CD1c-positive myeloid dendritic cell (primary cell): ENCODE measurements around the gene DGKQ.

Source experiments
- DNase-seq: peaks from one replicate; pipeline ENCODE4 v3.0.0-alpha.2; 2016; ENCODE audit errors: extremely low spot score

The DGKQ gene

DNA sequence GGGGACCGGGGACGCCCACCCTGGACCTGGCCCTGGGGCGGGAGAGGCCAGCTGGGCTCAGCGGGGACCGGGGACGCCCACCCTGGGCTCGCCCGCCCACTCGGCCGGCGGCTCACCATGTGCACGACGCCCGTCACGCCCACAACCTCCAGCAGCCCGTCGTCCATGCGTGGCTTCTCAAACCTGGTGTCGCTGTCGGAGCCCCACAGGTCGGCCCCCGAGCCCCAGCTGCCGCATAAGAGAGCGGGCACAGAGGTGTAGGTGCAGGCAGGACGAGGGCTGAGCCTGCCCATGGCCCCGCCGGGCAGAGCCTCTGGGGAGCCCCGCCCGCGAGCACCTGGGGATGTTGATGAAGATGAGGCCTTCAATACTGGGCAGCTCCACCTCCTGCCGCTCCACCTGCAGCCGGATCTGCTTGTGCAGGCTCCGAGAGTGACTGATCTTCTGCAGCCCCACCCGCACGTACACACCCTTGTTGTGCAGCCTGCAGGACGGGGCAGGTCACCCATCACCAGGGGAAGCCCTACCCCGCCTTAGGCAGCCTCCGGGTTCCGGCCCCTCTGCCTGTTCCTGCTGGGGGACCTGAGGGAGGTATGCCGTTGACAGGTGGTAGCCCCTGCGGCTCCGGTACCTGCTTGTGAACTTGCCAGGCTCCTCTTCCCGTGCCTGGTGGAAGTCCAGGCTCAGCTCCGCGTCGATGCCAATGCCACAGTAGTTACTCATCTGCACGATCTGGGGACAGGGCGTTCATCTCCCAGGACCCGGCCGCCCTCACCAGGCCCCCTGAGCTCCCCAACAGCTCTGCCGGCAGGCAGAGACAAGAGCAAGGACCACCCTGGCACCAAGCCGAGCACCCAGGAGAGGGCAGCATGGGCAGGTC lies 11.8 kb downstream of the DGKQ start:
- no peak for DNase-seq

DNA sequence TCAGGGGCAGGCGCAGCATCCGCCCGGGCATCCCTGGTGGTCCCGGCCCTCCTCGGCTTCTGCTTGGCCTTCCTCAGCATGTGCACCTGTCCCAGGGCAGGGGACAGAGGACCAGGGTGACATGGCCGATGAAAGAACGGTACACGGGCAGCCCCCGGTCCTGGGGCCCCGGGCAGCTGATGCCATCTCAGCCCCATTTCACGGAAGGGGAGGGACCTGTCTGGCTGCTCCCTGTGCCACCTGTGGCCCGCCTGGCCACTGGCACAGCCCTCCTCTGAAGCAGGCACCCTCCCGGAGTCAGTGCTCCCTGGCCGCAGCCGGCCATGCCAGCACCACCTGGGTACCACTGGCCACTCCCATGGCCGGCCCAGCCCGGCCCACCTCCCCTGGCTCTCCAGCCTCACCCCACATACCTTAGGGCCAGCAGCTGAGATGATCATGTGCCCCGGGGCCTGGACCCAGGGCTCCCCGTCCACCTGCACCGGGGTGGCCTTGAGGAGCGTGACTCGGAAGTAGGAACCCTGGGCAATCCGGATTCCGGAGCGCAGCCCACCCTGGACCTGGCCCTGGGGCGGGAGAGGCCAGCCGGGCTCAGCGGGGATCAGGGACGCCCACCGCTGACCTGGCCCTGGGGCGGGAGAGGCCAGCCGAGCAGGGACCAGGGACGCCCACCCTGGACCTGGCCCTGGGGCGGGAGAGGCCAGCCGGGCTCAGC lies 12.6 kb downstream of the DGKQ start:
- no peak for DNase-seq

DNA sequence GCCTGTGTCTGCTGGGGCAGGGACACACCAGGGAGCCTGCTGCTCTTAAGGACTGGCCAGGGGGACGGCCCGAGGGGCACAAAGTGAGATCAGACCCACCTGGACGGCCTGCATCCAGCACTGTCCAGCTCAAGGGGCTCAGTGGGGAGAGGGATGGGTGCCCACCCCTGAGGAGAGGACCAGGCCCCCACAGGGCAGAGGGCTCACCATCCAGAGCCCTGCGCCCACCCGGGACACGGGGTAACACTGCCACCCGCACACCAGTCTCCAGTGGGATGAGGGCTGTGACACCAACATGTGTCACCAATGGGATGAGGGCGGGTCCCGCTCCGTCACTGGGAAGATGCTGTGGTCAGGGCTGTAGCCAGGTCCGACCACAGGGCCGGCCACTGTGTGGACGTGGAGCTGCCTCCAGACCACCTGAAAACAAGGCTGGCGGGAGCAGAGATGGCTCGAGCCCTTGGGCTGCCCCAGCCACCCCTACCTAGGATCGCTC lies 13.2 kb downstream of the DGKQ start:
- DNase-seq, result no peak

DNA sequence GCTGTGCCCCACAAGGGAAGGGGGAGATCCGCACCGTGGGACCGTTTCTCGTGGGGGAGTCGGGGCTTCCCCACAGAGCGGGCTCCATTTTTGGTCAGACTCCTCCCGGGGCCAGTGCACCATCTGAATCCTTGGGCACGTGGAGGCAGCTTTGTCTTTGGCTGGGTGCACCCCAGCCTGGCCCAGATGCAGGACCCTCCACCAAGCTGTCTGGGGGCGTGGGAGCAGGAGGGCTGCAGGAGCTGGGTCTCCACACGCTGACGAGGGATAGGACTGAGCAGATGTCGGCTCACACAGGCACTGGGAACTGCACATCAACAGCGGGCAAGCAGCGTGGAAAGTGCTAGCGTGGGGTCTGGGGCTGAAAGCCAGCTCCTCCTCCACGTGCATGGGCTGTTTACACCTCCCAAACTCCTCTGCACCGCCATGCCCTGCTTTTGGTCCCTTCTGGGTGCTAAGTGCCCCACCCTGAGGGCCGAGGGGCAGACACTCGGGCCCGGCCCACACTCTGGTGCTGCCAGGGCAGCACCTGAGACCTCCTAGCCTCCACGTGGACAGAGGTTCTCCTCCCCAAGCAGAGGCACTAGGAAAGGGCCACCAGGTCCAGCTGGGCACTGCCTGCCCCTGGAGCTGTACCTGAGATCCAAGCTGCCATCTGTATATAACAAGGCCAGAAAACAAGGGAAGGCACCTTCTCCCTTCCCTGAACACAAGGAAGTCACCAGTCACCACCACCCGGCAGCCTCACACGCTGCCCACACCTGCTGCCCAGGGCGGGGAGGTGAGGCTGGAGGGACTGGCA lies 13.8 kb downstream of the DGKQ start:
- DNase-seq, result no peak

DNA sequence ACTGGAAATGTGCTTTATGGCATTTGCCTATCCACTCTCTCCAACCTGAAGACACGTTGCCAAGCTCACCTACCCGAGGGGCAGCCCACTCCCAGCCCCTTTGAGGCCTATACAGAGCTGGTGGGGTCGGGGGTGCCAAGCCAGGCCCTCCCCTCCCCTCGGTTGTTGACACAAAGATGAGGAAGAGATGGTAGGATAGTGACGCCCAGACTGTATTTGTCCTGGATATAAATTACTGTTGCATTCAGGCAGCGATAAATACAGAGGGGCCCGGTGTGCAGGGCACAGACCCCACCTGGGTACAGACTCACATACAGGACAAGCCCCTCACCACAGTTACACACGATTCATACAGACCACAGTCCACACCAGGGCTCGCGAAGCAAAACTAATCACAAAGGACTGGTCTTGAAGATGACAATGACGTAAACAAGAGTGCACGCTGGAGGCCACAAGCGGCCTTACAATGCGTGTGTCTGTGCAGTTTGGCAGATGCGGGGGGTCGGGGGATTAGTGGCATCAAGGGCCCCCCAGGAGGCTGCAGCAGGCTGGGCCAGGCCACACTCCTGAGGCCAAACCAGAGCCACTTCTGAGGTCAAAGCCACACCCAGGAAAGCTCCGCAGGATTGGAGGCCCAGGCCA lies 14.6 kb downstream of the DGKQ start:
- DNase-seq, result no peak

DNA sequence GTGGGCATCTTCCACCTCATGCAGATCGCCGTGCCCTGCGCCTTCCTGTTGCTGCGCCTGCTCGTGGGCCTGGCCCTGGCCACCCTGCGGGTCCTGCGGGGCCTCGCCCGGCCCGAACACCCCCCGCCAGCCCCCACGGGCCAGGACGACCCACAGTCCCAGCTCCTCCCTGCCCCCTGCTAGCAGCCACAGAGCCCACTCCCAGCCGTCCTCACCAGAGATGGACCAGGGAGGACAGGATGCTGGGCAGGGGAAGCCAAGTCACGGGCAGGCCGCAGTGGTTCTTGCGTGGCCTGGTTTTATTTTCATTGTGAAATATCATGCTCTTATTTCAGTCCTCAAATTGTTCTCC lies 15.1 kb downstream of the DGKQ start:
- no peak for DNase-seq

DNA sequence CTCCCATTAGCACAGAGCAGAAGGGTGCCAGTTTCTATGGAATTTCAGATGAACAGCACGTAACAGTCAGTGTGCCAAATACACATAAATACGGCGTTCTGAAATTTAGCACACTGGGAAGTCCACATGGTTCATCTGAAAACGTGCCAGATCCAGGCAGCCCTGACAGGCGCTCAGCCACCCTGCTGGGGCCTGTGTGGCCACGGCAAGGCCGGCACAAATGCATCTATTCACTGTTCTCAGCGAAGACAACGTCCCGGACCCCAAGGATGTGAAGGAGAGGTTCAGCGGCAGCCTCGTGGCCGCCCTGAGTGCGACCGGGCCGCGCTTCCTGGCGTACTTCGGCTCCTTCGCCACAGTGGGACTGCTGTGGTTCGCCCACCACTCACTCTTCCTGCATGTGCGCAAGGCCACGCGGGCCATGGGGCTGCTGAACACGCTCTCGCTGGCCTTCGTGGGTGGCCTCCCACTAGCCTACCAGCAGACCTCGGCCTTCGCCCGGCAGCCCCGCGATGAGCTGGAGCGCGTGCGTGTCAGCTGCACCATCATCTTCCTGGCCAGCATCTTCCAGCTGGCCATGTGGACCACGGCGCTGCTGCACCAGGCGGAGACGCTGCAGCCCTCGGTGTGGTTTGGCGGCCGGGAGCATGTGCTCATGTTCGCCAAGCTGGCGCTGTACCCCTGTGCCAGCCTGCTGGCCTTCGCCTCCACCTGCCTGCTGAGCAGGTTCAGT lies 15.6 kb downstream of the DGKQ start:
- no peak for DNase-seq

DNA sequence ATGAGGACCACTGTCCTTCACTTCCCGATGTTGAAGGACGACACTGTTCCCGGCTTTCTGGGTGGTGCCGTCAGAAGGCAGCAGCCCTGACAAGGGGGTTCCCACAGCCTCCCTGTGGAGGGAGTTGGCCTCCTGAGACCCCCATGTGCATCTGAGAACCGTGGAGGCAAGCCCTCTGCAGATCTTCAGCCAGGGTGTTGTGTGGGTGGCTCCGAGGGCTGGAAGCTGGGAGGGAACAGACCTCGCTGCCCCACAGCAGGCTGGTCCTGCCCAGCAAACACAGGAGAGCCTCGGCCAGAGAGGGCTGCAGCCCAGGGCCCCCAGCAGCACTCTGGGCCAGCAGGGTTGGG lies 16.2 kb downstream of the DGKQ start:
- DNase-seq, result no peak

DNA sequence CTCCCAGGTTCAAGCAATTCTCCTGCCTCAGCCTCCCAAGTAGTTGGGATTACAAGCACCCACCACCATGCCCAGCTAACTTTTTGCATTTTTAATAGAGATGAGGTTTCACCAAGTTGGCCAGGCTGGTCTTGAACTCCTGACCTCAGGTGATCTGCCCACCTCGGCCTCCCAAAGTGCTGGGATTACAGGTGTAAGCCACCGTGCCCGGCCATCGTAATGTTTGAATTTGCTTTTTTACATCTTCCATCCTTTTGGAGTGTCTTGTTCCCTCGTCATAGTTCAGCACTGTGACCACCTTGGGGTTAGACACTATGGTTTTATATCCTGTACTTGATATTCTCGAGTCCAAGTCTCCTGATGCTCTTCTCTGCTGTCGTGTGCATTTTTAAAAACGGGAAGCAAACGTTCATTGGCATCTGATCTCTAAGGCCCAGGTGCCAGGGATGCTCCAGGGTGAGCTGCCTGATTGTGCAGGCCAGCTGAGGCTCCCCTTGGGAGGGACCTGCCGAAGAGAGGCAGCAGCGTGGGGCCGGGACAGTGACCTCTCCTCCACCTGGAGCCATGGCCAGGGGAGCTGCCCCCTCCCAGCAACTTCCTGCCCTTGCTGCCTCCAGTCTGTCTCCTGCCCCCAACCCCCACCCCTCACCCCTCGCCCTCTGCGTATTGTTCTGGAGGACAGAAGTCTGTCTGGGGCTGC lies 16.7 kb downstream of the DGKQ start:
- no peak for DNase-seq

DNA sequence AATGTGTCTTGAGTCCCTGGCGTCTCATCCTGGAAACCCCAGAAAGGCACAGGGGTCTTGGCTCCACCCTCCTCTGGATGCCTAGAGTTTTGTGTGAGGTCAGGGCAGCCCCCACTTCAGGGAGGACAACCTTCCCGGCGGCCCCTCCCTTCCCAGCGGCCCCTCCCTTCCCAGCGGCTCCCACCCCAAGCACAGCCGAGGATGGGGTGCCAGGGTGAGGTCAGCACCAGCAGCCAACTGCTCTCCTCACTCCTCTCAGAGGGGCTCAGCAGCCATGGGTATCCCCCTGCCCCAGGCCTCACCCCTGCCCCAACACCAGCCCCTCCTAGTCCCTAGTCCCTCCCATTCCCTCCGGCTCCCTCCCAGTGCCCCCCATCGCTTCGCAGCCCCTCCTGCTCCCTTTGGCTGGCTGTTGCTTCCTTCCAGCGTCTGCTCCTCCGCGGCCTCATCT lies 17.4 kb downstream of the DGKQ start:
- DNase-seq, result no peak

DNA sequence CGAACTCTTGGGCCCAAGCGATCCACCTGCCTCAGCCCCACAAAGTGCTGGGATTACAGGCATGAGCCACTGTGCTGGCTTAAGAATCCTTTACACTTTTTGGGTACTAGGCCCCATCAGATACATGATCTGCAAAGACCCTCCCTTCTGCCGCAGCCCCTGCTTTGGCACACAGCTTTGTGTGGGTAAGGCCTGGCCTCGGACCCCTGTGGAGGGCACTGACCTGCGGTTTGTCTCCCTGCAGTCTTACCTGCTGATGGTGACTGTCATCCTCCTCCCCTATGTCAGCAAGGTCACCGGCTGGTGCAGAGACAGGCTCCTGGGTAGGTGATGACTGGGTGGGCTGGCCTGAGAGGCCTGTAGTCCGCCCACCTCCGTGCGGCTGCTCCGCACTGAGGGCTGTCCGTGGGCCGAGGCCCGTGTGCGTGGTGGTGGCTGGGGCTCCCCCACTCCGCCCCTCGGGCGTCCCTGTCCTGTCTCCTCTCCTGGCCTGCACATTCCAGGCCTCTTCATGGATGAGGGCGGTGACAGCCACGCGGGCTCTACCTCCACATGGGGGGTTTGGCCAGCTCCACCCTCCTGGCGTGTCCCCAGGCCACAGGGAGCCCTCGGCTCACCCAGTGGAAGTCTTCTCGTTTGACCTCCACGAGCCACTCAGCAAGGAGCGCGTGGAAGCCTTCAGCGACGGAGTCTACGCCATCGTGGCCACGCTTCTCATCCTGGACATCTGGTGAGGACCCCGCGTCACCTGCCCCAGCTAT lies 18.0 kb downstream of the DGKQ start:
- no peak for DNase-seq

DNA sequence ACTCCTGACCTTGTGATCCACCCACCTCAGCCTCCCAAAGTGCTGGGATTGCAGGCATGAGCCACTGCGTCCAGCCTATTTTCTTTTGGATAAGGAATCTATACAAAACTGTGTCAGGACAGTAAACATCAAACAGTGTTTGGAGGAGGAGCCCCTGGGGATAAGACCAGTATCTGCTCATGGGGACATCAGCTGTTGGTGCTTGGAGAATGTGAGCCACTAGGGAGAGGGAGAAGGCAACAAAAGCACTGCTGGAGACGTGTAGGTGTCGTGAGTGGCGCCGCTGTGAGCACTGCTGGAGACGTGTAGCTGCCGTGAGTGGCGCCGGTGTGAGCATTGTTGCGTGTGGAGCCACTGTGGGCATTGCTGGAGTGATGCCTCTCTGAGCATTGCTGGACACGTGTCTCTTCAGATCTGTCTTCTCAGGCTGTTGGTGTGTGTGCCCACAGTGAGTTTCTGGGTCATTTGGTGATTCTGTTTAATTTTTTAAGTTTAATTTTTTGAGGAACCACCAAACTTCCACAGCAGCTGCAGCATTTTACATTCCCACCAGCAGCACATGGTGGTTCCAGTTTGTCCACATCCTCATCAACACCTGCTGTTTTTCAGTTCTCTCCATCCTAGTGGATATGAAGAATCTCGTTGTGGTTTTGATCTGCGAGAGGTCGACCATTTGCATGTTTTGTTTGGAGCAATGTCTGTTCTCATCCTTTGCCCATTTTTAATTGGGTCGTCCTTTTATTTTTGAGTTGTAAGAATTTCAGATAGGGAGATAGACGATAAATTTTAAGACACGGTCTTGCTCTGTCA lies 19.0 kb downstream of the DGKQ start:
- DNase-seq, result no peak

DNA sequence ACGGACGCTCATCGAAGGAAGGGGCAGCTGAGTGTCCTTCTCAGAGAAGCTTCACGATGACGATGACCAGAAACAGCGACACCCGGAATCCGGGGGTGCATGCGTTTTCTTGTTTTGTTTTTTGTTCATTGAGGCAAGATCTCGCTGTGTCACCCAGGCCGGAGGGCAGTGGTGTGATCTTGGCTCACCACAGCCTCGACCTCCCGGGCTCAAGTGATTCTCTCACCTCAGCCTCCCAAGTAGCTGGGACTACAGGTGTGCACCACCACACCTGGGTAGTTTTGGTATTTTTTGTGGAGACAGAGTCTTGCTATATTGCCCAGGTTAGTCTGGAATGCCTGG lies 19.8 kb downstream of the DGKQ start:
- no peak for DNase-seq

DNA sequence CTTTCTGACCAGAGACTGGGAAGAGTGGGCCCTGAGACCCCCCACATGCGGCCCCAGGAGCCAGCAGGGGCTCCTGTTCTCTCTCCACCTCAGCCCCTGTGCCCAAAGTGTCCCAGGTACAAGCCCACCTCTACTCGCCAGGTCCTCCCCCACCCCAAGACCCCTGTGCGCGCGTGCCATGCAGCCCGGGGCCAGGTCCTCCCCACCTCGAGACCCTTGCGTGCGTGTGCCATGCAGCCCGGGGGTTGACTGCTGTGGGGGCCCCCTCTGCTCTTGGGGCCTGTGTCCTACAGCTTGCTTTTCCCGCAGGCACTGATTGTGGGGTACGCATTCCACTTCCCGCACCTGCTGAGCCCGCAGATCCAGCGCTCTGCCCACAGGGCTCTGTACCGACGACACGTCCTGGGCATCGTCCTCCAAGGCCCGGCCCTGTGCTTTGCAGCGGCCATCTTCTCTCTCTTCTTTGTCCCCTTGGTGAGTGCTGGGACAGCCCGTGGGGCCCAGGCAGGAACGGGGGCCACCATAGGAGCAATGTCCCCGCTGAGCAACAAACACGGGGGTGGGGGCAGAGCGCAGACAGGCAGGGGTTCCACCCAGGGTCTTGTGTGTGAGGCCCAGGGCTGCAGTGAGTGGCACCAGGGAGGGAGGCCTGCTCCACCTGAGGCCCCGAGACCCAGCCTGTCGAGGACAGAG lies 20.3 kb downstream of the DGKQ start:
- DNase-seq, result no peak

DNA sequence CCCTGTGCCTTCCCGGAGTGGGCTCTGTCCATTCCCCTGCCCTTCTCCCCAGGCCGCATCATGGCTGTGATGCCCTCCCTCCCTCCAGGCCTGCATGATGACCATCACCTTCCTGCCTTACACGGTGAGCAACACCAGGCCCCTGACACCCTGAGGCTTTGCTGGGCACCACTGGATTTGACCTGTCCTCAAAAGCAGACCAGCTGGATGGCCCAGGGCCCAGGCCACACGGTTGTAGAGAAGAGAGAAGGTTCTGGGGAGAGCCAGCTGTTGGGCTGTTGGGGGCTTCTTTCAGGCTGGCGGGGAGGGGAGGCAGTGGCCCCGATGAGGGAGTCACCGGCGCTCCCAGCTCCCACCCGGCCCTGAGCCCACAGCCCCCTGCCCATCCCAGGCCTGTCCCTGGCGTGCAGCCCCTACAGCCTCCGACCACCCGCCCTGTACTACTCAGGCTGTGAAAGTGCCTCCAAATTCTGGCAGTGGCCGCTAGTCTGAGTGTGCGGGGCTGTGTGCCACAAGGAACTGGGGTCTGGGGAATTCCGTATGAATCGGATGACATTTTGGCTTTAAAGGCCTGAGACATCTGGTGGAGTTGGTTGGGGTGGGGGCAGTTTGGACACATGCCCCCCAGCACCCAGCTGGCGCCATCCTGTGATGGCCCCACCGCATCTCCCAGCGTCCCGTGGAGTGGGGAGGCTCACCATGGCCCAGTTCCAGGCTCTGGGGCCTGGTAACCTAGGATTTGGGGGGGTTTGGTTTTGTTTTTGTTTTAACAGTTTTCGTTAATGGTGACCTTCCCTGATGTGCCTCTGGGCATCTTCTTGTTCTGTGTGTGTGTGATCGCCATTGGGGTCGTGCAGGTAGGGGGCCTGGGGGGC lies 21.5 kb downstream of the DGKQ start:
- DNase-seq, result no peak

DNA sequence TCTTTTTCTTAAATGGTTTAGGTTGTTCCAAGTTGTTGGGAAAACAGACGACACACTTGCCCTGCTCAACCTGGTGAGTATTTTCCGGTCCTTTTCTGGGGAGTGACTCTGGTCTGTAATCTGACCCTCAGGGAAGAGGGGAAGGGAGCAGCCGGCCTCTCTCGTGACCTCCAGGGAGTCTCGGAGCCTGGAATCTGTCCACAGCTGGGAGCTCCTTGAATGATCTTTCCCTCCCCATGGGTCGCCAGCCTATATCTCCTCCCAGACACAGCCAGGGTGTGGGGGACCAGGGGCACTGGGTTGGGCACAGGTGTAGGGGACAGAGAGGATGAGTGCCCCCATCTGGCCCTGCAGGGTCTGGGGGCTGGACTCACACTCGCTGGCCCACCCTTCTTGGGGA lies 22.2 kb downstream of the DGKQ start:
- no peak for DNase-seq
